Type B pancreatic cell (in vitro differentiated cells): ENCODE measurements around the gene TRNP1. TPM values are rescaled to one million over a fixed set of nuclear protein-coding genes. Genes with fewer than 3 reads are reported as not detected.

Experiments
- DNase-seq: peaks from one replicate; pipeline ENCODE4 v3.0.0; 2021; ENCODE audit warnings: mixed read lengths; ENCODE audit not compliant: unreplicated experiment; ENCODE audit errors: extremely low spot score
- H3K27ac Mint-ChIP-seq: 2 replicates; pipeline ENCODE4 v1.8.0; 2021; ENCODE audit warnings: mild to moderate bottlenecking, mixed read lengths
- H3K27me3 Mint-ChIP-seq: 2 replicates; pipeline ENCODE4 v1.8.0; 2021; ENCODE audit warnings: mixed read lengths
- H3K36me3 Mint-ChIP-seq: 2 replicates; pipeline ENCODE4 v1.8.0; 2021; ENCODE audit warnings: mixed read lengths
- H3K4me1 Mint-ChIP-seq: one replicate; pipeline ENCODE4 v1.8.0; 2021; ENCODE audit warnings: mixed read lengths; ENCODE audit not compliant: unreplicated experiment
- H3K4me3 Mint-ChIP-seq: 2 replicates; pipeline ENCODE4 v1.8.0; 2021; ENCODE audit warnings: mild to moderate bottlenecking, mixed read lengths
- H3K9me3 Mint-ChIP-seq: 2 replicates; pipeline ENCODE4 v1.8.0; 2021; ENCODE audit warnings: mixed read lengths
- CTCF ChIP-seq: fragments of 200-600 bp; sonication (generic); conservative IDR thresholded peaks from 2 replicates; pipeline ENCODE4 v1.5.0; 2021; ENCODE audit warnings: antibody characterized with exemption, mild to moderate bottlenecking
- total RNA-seq: library from RNA; stranded (reverse); gene quantifications from 2 replicates; pipeline ENCODE4 v1.2.1, GENCODE V29; 2021; ENCODE audit warnings: low replicate concordance

Gene TRNP1
- total RNA-seq, 1 donor from 2014 or later: 52.3 TPM

DNA sequence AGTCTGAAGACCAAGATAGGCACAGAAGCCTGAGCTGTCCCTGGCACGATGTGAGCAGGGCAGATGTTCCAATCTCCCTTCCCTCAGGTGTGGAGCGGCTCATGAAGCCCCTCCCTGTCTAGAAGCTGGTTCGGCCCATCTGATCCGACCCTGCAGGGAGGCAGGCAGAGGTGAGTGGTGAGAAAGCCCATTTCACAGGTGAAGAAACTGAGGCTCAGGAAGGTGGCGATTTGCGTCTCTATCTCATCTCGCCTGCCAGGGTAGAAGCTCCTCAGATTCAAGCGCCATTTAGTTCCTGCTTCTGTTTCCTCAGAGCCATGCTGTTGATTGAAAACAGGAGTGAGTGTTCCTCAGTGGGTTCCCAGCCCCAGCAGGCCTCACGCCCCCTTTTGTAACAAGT lies 36.0 kb downstream of the TRNP1 start:
- TF ChIP-seq CTCF: no peak
- Mint-ChIP-seq H3K4me3 (no peak overlapping the region), H3K36me3 (no peaks in the 10 kb centered on the region), H3K27ac (no peak overlapping the region), H3K9me3 (no peaks in the 10 kb centered on the region), H3K27me3 (no peaks in the 10 kb centered on the region), H3K4me1 (peaks cover 18% of the 10 kb centered on the region)
- no peak for DNase-seq

DNA sequence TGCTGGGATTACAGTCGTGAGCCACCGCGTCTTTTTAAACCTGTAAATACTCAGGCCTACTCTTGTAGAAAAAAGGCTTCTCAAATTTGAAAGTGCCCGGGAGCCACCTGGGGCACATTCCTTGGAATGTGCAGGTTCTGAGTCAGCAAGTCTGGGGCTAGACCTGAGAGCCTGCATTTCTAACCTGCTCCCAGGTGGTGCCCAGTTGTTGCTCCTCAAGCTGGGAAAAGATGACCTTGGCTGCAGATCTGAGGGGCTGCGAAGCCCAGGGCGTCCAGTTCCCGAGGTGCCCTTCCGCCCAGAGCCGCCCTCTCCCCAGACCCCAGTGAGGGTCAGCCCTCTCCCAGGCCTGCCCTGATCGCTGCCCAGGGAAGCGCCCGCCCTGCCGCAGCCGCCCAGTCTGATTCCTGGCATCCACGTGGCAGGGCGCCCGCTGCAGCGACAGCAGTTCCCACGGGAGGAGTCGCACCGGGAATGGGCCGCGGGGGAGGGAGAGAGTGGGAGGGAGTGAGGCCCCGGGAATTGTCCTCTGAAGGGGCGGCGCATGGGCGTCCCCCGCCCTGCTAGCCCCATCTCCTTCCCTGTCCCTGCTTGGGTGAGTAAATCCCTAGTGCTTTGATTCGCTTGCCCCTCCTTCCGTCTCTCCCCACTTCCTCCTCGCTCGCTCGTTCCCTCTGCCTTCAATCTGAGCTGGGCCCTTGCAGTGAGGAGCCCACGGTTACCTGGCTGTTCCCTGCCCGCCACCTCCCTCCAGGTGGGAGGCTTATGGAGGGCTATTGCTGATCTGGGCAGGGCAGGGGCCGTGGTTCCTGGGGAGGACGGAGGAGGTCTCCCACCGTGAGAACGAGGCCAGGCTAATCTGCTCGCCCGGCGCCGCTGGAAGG lies 38.0 kb downstream of the TRNP1 start:
- Mint-ChIP-seq H3K4me1 (peaks cover 18% of the 10 kb centered on the region), H3K9me3 (no peaks in the 10 kb centered on the region), H3K36me3 (no peaks in the 10 kb centered on the region), H3K27me3 (no peaks in the 10 kb centered on the region), H3K4me3 (peak overlapping the region; percentile 65), H3K27ac (no peak overlapping the region)
- TF ChIP-seq CTCF: no peak
- DNase-seq: no peak

GRCh38 chr1:27032119-27032461 lies 38.6 kb downstream of the TRNP1 start:
- Mint-ChIP-seq H3K4me1 (peaks cover 14% of the 10 kb centered on the region), H3K27ac (no peak overlapping the region), H3K9me3 (no peaks in the 10 kb centered on the region), H3K4me3 (peak overlapping the region; percentile 65), H3K27me3 (no peaks in the 10 kb centered on the region), H3K36me3 (no peaks in the 10 kb centered on the region)
- DNase-seq: no peak
- TF ChIP-seq CTCF: no peak

DNA sequence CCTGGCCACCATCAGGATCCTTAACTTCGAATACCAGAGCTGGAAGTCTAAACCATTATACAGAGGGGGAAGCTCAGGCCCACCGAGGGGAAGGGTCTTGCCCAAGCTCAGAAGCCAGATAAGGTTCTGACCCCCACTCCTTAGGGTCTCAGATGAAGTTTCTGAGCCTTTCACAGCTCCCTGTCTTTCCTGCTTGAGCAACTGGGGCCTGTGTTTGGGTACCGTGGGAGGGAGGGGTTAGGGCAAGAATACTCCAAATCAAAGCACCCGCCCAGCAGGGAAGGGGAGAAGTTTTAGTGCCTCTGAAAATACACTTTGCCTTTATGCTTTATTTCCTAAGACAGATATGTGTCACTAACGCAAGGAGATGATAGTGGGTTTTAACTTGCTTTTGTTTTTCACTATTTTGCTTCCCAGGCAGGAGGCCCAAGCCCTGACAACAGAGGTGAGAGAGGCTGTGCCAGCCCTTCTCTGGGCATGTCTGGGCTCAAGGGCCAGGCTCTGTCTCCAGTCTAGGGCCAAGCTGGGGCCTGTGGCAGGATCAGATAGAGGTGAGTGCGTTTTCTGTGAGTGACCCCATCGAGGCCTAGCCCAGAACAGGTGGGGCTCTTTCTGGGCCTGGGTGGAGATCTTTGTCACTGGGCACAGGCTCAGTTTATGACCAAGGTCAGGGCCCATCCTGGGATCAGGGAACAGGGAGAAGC lies 39.7 kb downstream of the TRNP1 start:
- Mint-ChIP-seq H3K27ac (peak overlapping the region; percentile 39), H3K36me3 (no peaks in the 10 kb centered on the region), H3K9me3 (no peaks in the 10 kb centered on the region), H3K4me1 (peaks cover 13% of the 10 kb centered on the region), H3K4me3 (no peak overlapping the region), H3K27me3 (no peaks in the 10 kb centered on the region)
- DNase-seq: no peak
- TF ChIP-seq CTCF: no peak

DNA sequence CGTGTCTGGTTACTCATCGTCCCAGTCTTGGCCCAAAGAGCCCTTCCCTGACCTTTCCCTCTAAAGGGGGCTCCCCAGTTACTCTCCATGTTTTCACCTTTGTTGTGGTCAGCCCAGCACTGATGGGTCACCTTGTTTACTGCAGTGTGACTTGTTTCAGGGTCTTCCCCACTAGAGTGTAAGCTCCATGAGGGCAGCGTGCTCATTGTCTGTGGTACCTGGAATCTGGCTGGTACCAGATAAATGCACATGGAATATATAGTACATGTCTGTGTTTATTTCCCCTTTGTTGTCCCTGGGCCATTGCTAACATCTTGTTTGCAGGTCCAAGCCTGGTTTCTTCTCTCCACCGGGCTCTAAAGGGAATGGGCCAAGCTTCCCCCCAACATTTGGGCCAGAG lies 41.9 kb downstream of the TRNP1 start:
- H3K27ac Mint-ChIP-seq: no peak overlapping the region
- no peak for DNase-seq
- no peak for TF ChIP-seq CTCF
- H3K9me3 Mint-ChIP-seq: no peaks in the 10 kb centered on the region
- no peaks in the 10 kb centered on the region for H3K27me3 Mint-ChIP-seq
- H3K36me3 Mint-ChIP-seq: no peaks in the 10 kb centered on the region
- H3K4me1 Mint-ChIP-seq: peaks cover 23% of the 10 kb centered on the region
- no peak overlapping the region for H3K4me3 Mint-ChIP-seq
